Measurements from ENCODE around the gene KRT78.

DNA sequence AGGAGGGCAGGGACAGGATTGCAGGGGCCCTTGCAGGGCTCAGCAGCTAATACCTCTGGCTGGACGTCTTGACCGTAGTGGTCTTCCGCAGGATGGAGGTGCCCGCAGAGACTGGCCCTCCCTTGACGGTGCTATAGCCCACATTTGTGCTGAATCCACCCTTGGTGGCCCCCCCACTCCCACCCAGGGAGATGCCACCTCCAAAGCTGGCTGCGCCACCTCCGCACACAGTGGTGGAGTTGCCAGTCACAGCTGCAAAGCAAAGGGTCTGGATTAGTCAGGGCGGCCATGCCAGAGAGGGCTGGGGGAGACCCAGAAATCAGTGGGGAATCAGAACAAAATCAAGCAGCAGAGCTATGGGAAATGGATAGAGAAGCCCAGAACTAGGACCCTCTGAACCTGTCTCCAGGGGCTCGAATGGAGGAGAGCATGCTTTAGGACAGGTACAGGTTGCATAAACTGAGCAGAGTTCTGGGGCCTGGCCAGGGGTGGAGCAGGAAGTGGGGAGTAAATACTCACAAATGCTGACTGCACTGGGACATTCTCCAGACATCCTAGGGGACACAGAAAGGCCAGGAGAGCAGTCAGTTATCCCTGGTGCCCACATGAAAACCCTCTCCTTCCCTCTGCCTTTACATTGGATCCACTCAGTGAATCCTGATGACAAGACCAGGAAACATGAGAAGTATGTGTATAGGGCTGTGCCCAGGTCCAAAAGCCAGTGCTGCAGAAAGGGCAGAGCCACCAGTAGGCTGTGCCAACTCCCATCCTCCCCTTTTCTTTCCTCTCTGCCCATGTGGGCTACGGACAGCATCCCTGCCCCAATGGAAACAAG is 26.8 kb downstream of the KRT78 start:
- TF ChIP-seq GATA2 (IDR thresholded peaks at IDR 0.05; ENCODE audit: low read depth, low read length) (no peak), GATA3 (IDR thresholded peaks at IDR 0.05; ENCODE audit: low read depth, low read length) (no peak)

All from SH-SY5Y (cell line).